Activated CD8-positive, alpha-beta T cell treated with anti-CD3 and anti-CD28 coated beads, Interleukin-2, amount 10 ng/mL, durations not matched to agents 7 days and 5 days (primary cell): ENCODE data around the gene MSI2. TPM values are rescaled to one million over a fixed set of nuclear protein-coding genes. Genes with fewer than 3 reads are reported as not detected.

Experiments used
- ATAC-seq: fragments of 150-1000 bp; cut with Tn5 transposase; one replicate; pipeline ENCODE4 v1.10.0; 2021; ENCODE audit warnings: moderate library complexity
- CTCF ChIA-PET: fragments of 350-600 bp; sonication (Branson Sonifier 250); formaldehyde crosslinking; loops from one replicate; lab custom pipeline; 2021; ENCODE audit warnings: antibody characterized with exemption; lab: Charles Lee
- POLR2A ChIA-PET: fragments of 350-600 bp; sonication (Branson Sonifier 250); formaldehyde crosslinking; loops from one replicate; lab custom pipeline; 2021; ENCODE audit warnings: antibody characterized with exemption; lab: Charles Lee
- DNase-seq: peaks from one replicate; pipeline ENCODE4 v3.0.0-alpha.2; 2020
- H3K27ac Mint-ChIP-seq: one replicate; pipeline ENCODE4 v1.8.0; 2021; ENCODE audit warnings: mild to moderate bottlenecking, mixed read lengths
- H3K27me3 Mint-ChIP-seq: one replicate; pipeline ENCODE4 v1.8.0; 2021; ENCODE audit warnings: low read depth, mixed read lengths
- H3K36me3 Mint-ChIP-seq: one replicate; pipeline ENCODE4 v1.8.0; 2021; ENCODE audit warnings: low read depth, mixed read lengths
- H3K4me1 Mint-ChIP-seq: one replicate; pipeline ENCODE4 v1.8.0; 2021; ENCODE audit warnings: low read depth, mixed read lengths
- H3K4me3 Mint-ChIP-seq: one replicate; pipeline ENCODE4 v1.8.0; 2021; ENCODE audit warnings: mild to moderate bottlenecking, mixed read lengths
- H3K9me3 Mint-ChIP-seq: one replicate; pipeline ENCODE4 v1.8.0; 2022; ENCODE audit warnings: mixed read lengths; ENCODE audit not compliant: insufficient read depth
- total RNA-seq, 2 experiments: library from RNA; stranded (reverse); gene quantifications; one replicate each; pipeline ENCODE4 v1.2.3, GENCODE V29; 2021

Gene MSI2
- total RNA-seq, 2 experiments from 2014 or later, result 123 to 125 TPM

DNA sequence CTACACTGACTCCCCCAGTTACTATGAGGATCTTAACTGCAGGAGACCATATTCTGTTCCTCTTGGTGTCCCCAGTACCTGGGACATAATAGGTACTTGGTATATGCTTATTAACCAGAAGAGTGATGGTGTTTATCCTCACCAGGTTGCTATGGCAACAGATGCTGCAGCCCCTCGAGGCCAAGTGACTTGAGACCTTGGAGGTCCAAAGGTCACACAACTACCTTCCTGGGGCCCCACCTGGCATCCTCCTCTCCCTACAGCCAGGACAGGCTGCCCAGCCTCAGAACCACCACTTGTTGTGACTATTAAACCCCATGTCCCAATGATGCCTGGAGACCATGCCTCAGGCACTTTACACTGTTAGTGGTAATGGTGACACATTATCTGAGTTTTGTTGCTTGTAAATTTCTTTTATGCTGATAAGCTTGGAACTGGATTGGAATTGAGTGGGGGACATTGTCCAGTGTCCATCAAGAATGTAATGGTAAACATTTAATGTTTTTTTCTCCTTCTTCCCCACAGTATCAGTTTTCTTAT lies 299.4 kb downstream of the MSI2 start:
- POLR2A ChIA-PET, result no interaction called here
- ATAC-seq (no peak), DNase-seq (no peak)
- no peaks in the 10 kb centered on the region for H3K9me3 Mint-ChIP-seq
- peaks cover 23% of the 10 kb centered on the region for H3K4me1 Mint-ChIP-seq
- H3K27me3 Mint-ChIP-seq, result no peaks in the 10 kb centered on the region
- CTCF ChIA-PET, result interaction anchor here (1.8 kb wide), 1 partner anchor 116 kb away, joined by 6 read pairs; no protein-coding TSS in a partner anchor
- H3K27ac Mint-ChIP-seq, result no peak overlapping the region
- peaks cover 2% of the 10 kb centered on the region for H3K36me3 Mint-ChIP-seq
- no peak overlapping the region for H3K4me3 Mint-ChIP-seq

- Mint-ChIP-seq H3K27ac (no peak overlapping the region), H3K4me3 (no peak overlapping the region), H3K9me3 (no peaks in the 10 kb centered on the region), H3K36me3 (peaks cover 2% of the 10 kb centered on the region), H3K4me1 (peaks cover 27% of the 10 kb centered on the region), H3K27me3 (no peaks in the 10 kb centered on the region)
- no peak for ATAC-seq
- ChIA-PET CTCF (interaction anchor here (1.8 kb wide), 1 partner anchor 115 kb away, joined by 6 read pairs; no protein-coding TSS in a partner anchor), POLR2A (no interaction called here)
- no peak for DNase-seq
Measured at GRCh38 chr17:57556320-57556719, 300.0 kb downstream of the MSI2 start.

GRCh38 chr17:57556977-57557376 lies 300.7 kb downstream of the MSI2 start:
- ChIA-PET POLR2A (no interaction called here), CTCF (interaction anchor here (1.8 kb wide), 1 partner anchor 115 kb away, joined by 6 read pairs; no protein-coding TSS in a partner anchor)
- H3K27ac Mint-ChIP-seq, result no peak overlapping the region
- no peaks in the 10 kb centered on the region for H3K27me3 Mint-ChIP-seq
- no peak for DNase-seq
- no peaks in the 10 kb centered on the region for H3K9me3 Mint-ChIP-seq
- ATAC-seq, result no peak
- no peak overlapping the region for H3K4me3 Mint-ChIP-seq
- H3K36me3 Mint-ChIP-seq, result peaks cover 2% of the 10 kb centered on the region
- H3K4me1 Mint-ChIP-seq, result peaks cover 23% of the 10 kb centered on the region

- Mint-ChIP-seq H3K36me3 (peaks cover 2% of the 10 kb centered on the region), H3K27me3 (no peaks in the 10 kb centered on the region), H3K4me3 (no peak overlapping the region), H3K27ac (no peak overlapping the region), H3K9me3 (no peaks in the 10 kb centered on the region), H3K4me1 (peaks cover 19% of the 10 kb centered on the region)
- ChIA-PET CTCF (interaction anchor here (0.9 to 1.8 kb wide), 3 partner anchors 40 to 276 kb away, joined by 3 to 6 read pairs (median 5); no protein-coding TSS in a partner anchor), POLR2A (no interaction called here)
- no peak for DNase-seq
- ATAC-seq, result no peak
Measured at GRCh38 chr17:57557416-57557815, 301.1 kb downstream of the MSI2 start.

DNA sequence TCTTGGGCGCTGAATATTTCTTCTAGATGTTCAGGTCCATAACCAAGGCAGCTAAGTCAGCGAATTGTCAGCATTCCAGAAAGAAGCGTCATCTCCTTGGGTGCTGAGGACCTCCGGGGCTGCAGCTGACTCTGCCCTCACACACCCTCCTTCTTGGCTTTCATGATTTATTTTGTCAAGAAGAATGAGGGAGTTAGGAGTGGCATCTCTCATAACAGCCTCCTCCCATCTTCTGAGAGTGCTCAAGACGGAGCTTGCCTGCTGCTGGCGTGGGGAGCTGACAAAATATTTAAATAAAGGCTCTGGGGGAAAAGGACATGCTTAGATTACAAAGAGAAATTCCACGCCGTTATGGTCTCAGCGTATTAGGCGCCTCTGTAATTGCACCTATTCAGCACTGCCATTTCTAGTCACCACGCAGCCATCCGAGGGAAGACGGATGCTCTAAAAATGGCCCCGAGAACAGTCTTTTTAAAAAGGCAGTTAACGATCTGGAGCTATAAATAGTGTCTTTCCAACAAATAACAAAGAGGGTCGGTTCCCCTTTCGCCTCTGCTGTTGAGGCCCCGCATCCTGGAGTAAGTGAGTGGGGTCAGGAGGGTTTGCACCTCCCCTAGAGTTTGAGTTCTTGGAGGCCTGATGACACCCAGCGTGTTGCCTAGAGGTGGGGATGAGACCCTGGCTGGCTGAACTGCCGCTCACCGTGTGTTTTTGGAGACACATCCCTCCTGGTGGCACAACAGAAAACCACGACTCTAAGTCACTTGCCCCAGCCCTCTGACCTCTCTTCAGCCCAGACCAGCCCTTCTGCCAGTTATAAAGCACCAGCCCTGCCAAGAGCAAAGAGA lies 301.7 kb downstream of the MSI2 start:
- ChIA-PET CTCF (interaction anchor here (0.9 to 1.4 kb wide), 2 partner anchors 40 to 275 kb away, joined by 3 to 5 read pairs; no protein-coding TSS in a partner anchor), POLR2A (no interaction called here)
- no peaks in the 10 kb centered on the region for H3K27me3 Mint-ChIP-seq
- no peak overlapping the region for H3K4me3 Mint-ChIP-seq
- no peak overlapping the region for H3K27ac Mint-ChIP-seq
- H3K36me3 Mint-ChIP-seq, result peaks cover 2% of the 10 kb centered on the region
- ATAC-seq (no peak), DNase-seq (no peak)
- no peaks in the 10 kb centered on the region for H3K9me3 Mint-ChIP-seq
- peaks cover 13% of the 10 kb centered on the region for H3K4me1 Mint-ChIP-seq

GRCh38 chr17:57559226-57559625 lies 302.9 kb downstream of the MSI2 start:
- no peak for DNase-seq
- no peak overlapping the region for H3K27ac Mint-ChIP-seq
- H3K4me1 Mint-ChIP-seq, result peaks cover 10% of the 10 kb centered on the region
- peaks cover 2% of the 10 kb centered on the region for H3K36me3 Mint-ChIP-seq
- ChIA-PET POLR2A (no interaction called here), CTCF (no interaction called here)
- H3K4me3 Mint-ChIP-seq, result no peak overlapping the region
- no peaks in the 10 kb centered on the region for H3K27me3 Mint-ChIP-seq
- no peaks in the 10 kb centered on the region for H3K9me3 Mint-ChIP-seq
- no peak for ATAC-seq

DNA sequence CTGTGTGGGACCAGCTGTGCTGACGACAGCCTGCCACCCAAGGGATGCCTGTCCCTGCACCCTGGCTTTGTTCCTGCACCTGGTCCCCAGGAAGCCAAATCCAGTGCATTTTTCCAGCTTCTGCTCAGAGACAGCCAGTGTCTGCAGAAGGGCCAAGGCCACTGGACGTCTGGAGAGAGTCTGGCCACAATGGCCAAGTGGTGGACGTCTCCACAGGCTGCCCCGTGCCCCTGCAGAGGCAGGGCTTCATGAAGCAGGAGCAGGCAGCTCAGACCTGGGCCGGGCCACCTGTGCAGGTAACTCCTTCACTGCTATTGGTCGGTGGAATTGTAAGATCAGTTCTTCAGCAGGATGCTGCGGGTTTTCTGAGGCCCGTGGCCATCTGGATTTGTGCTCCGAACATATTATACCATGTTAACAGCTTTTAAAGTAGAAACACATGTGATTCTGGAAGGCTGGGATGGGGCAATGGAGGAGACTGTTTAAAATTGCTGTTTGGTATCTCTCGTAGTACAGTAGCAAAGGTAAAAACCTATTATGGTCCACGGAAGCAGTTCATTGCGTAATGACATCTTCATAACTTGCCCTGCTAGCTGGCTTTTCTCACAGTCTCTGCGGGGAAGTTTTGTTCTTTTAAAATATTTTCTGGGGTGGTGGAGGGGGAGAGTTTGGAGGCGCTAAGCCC lies 303.5 kb downstream of the MSI2 start:
- no peak overlapping the region for H3K27ac Mint-ChIP-seq
- ChIA-PET CTCF (interaction anchor here (1.0 to 1.9 kb wide), 2 partner anchors 8 to 39 kb away, joined by 3 to 5 read pairs; no protein-coding TSS in a partner anchor), POLR2A (no interaction called here)
- H3K36me3 Mint-ChIP-seq, result peaks cover 2% of the 10 kb centered on the region
- H3K4me3 Mint-ChIP-seq, result no peak overlapping the region
- H3K27me3 Mint-ChIP-seq, result no peaks in the 10 kb centered on the region
- H3K9me3 Mint-ChIP-seq, result no peaks in the 10 kb centered on the region
- ATAC-seq (no peak), DNase-seq (no peak)
- H3K4me1 Mint-ChIP-seq, result peaks cover 10% of the 10 kb centered on the region

- Mint-ChIP-seq H3K36me3 (peaks cover 2% of the 10 kb centered on the region), H3K27ac (no peak overlapping the region), H3K27me3 (no peaks in the 10 kb centered on the region), H3K4me1 (peaks cover 10% of the 10 kb centered on the region), H3K4me3 (no peak overlapping the region), H3K9me3 (no peaks in the 10 kb centered on the region)
- ChIA-PET POLR2A (no interaction called here), CTCF (interaction anchor here (1.0 to 1.9 kb wide), 2 partner anchors 9 to 38 kb away, joined by 3 to 5 read pairs; no protein-coding TSS in a partner anchor)
- DNase-seq, result no peak
- ATAC-seq, result no peak
Measured at GRCh38 chr17:57560319-57560705, 304.0 kb downstream of the MSI2 start.

GRCh38 chr17:57561072-57561861 lies 304.9 kb downstream of the MSI2 start:
- ATAC-seq (no peak), DNase-seq (no peak)
- ChIA-PET POLR2A (interaction anchor here (0.6 to 0.8 kb wide), 2 partner anchors 11 to 438 kb away, joined by 3 to 4 read pairs; no protein-coding TSS in a partner anchor), CTCF (interaction anchor here (1.0 to 3.3 kb wide), 3 partner anchors 8 to 318 kb away, joined by 5 to 13 read pairs (median 5); no protein-coding TSS in a partner anchor)
- H3K27ac Mint-ChIP-seq, result peak overlapping the region; percentile 28
- H3K36me3 Mint-ChIP-seq, result peaks cover 2% of the 10 kb centered on the region
- no peak overlapping the region for H3K4me3 Mint-ChIP-seq
- no peaks in the 10 kb centered on the region for H3K27me3 Mint-ChIP-seq
- peaks cover 10% of the 10 kb centered on the region for H3K4me1 Mint-ChIP-seq
- no peaks in the 10 kb centered on the region for H3K9me3 Mint-ChIP-seq

- Mint-ChIP-seq H3K4me3 (no peak overlapping the region), H3K9me3 (no peaks in the 10 kb centered on the region), H3K4me1 (peaks cover 10% of the 10 kb centered on the region), H3K27ac (no peak overlapping the region), H3K27me3 (no peaks in the 10 kb centered on the region), H3K36me3 (peaks cover 2% of the 10 kb centered on the region)
- ChIA-PET POLR2A (interaction anchor here (0.6 to 0.8 kb wide), 2 partner anchors 12 to 437 kb away, joined by 3 to 4 read pairs; no protein-coding TSS in a partner anchor), CTCF (interaction anchor here (1.0 to 3.3 kb wide), 3 partner anchors 9 to 319 kb away, joined by 5 to 13 read pairs (median 5); no protein-coding TSS in a partner anchor)
- no peak for DNase-seq
- ATAC-seq, result no peak
Measured at GRCh38 chr17:57562184-57562698, 305.9 kb downstream of the MSI2 start.
